Ishikawa (cell line): ENCODE data around the gene RHNO1.

Experiments used
- CEBPB ChIP-seq: IDR thresholded peaks from 2 replicates; pipeline ENCODE4 v1.6.1; 2012
- CREB1 ChIP-seq: IDR thresholded peaks from 2 replicates; pipeline ENCODE4 v1.6.1; 2012; ENCODE audit warnings: low read depth
- EGR1 ChIP-seq: IDR thresholded peaks from 2 replicates; pipeline ENCODE4 v1.6.1; 2012
- EP300 ChIP-seq: IDR thresholded peaks from 2 replicates; pipeline ENCODE4 v1.6.1; 2012; ENCODE audit warnings: borderline replicate concordance
- FOXM1 ChIP-seq: IDR thresholded peaks from 2 replicates; pipeline ENCODE4 v1.6.1; 2012; ENCODE audit warnings: low read depth, borderline replicate concordance
- NFIC ChIP-seq: IDR thresholded peaks from 2 replicates; pipeline ENCODE4 v1.6.1; 2012
- RAD21 ChIP-seq: IDR thresholded peaks from 2 replicates; pipeline ENCODE4 v1.6.1; 2012; ENCODE audit warnings: low read depth
- TAF1 ChIP-seq: IDR thresholded peaks from 2 replicates; pipeline ENCODE4 v1.6.1; 2012; ENCODE audit warnings: low read depth, mild to moderate bottlenecking
- TCF12 ChIP-seq: IDR thresholded peaks from 2 replicates; pipeline ENCODE4 v1.6.1; 2012; ENCODE audit warnings: low read depth
- TEAD4 ChIP-seq: IDR thresholded peaks from 2 replicates; pipeline ENCODE4 v1.6.1; 2012
- USF1 ChIP-seq: IDR thresholded peaks from 2 replicates; pipeline ENCODE4 v1.6.1; 2012
- YY1 ChIP-seq: IDR thresholded peaks from 2 replicates; pipeline ENCODE4 v1.6.1; 2012; ENCODE audit warnings: low read depth
- ZBTB7A ChIP-seq: IDR thresholded peaks from 2 replicates; pipeline ENCODE4 v1.6.1; 2012; ENCODE audit warnings: low read depth
- TF ChIP-seq, protein P1 (sequence below): IDR thresholded peaks from 2 replicates; pipeline ENCODE4 v1.6.1; 2012
- TF ChIP-seq, protein P2 (sequence below): IDR thresholded peaks from 2 replicates; pipeline ENCODE4 v1.6.1; 2012; ENCODE audit warnings: low read depth, mild to moderate bottlenecking

The RHNO1 gene

GRCh38 chr12:2860170-2860569 lies 16.9 kb upstream of the RHNO1 start:
- TF ChIP-seq TCF12 = no peak
- TF ChIP-seq RAD21 = no peak
- no peak for TF ChIP-seq FOXM1
- no peak for TF ChIP-seq CEBPB
- TF ChIP-seq YY1 = no peak
- TF ChIP-seq EP300 = no peak
- TF ChIP-seq, protein P1, sequence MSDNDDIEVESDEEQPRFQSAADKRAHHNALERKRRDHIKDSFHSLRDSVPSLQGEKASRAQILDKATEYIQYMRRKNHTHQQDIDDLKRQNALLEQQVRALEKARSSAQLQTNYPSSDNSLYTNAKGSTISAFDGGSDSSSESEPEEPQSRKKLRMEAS = no peak
- TF ChIP-seq EGR1 = no peak

GRCh38 chr12:2862876-2863275 lies 14.1 kb upstream of the RHNO1 start:
- no peak for TF ChIP-seq ZBTB7A
- TF ChIP-seq TEAD4 = no peak
- no peak for TF ChIP-seq FOXM1
- TF ChIP-seq USF1 = no peak
- TF ChIP-seq YY1 = no peak
- no peak for TF ChIP-seq TAF1
- no peak for TF ChIP-seq NFIC
- TF ChIP-seq CEBPB = no peak
- TF ChIP-seq, protein P2, sequence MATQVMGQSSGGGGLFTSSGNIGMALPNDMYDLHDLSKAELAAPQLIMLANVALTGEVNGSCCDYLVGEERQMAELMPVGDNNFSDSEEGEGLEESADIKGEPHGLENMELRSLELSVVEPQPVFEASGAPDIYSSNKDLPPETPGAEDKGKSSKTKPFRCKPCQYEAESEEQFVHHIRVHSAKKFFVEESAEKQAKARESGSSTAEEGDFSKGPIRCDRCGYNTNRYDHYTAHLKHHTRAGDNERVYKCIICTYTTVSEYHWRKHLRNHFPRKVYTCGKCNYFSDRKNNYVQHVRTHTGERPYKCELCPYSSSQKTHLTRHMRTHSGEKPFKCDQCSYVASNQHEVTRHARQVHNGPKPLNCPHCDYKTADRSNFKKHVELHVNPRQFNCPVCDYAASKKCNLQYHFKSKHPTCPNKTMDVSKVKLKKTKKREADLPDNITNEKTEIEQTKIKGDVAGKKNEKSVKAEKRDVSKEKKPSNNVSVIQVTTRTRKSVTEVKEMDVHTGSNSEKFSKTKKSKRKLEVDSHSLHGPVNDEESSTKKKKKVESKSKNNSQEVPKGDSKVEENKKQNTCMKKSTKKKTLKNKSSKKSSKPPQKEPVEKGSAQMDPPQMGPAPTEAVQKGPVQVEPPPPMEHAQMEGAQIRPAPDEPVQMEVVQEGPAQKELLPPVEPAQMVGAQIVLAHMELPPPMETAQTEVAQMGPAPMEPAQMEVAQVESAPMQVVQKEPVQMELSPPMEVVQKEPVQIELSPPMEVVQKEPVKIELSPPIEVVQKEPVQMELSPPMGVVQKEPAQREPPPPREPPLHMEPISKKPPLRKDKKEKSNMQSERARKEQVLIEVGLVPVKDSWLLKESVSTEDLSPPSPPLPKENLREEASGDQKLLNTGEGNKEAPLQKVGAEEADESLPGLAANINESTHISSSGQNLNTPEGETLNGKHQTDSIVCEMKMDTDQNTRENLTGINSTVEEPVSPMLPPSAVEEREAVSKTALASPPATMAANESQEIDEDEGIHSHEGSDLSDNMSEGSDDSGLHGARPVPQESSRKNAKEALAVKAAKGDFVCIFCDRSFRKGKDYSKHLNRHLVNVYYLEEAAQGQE = no peak
- no peak for TF ChIP-seq RAD21
- TF ChIP-seq, protein P1 = no peak
- no peak for TF ChIP-seq CREB1
- TF ChIP-seq EGR1 = no peak
- TF ChIP-seq TCF12 = no peak
- TF ChIP-seq EP300 = no peak

DNA sequence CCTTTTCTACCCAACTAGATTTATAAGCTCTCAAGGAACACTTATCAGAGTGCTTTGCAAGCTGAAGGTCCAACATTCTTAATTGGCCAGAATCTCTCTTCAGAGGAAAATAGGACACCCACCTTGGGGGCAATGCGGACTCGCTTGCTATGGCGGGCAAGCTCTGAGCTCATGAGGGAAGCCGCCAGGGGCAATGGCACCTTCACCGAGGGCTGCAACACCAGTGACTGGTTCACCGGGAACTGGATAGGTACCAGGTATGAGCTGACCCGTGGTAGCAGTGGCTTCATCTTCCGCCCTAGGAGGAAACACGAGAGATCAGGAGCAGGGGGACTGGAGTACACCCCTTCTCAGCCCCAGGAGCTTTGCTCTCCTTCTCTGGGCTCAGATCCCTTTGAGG lies 12.8 kb upstream of the RHNO1 start:
- TF ChIP-seq, protein P2 = no peak
- TF ChIP-seq, protein P1 = no peak
- TF ChIP-seq ZBTB7A (no peak), USF1 (no peak), YY1 (no peak), TEAD4 (no peak), CREB1 (no peak), EP300 (no peak), TAF1 (no peak), FOXM1 (no peak), TCF12 (no peak), CEBPB (no peak), RAD21 (no peak), NFIC (no peak), EGR1 (no peak)

DNA sequence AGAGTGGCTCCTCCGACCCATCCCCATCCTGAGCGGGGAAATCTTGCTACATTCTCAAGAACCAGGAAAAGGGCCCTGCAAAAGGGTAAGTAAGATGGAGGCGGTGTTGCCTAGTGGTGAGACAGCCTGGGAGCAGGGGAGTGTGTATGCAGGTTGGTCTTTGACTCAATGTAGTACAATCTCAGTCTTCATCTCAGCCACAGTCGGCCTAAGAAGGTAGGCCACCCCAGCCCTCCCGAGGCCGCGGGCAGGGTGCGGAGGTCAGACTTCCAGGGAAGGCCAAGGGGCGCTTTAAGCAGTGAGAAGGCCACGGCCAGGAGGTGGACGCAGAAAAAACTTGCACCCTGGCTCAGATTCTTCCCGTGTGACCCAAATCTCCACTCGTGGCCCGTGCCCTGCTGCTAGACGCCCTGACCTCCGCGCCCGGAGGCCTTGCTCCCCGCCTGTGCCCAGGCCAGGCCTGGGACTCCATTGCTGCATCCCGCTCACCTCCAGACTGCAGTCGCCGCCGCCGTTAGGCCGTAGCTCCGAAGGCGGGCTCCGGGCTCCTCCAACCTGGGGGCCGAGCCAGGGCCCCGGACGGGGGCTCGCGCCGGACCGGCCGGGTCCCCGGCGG lies 484 bp upstream of the RHNO1 start:
- TF ChIP-seq YY1 = 0 out of 2 replicates have a peak, but pooled peaks have one; percentile 20
- TF ChIP-seq EGR1 = no peak
- 0 out of 2 replicates have a peak, but pooled peaks have one; percentile 1 for TF ChIP-seq TEAD4
- TF ChIP-seq TAF1 = peak; percentile 15; the same call in 1 of the 2 replicates

- peak; percentile 80 for TF ChIP-seq CEBPB
- TF ChIP-seq EP300 = no peak
These were observed 1.1 kb downstream of the RHNO1 start for GRCh38 chr12:2877953-2878732.

DNA sequence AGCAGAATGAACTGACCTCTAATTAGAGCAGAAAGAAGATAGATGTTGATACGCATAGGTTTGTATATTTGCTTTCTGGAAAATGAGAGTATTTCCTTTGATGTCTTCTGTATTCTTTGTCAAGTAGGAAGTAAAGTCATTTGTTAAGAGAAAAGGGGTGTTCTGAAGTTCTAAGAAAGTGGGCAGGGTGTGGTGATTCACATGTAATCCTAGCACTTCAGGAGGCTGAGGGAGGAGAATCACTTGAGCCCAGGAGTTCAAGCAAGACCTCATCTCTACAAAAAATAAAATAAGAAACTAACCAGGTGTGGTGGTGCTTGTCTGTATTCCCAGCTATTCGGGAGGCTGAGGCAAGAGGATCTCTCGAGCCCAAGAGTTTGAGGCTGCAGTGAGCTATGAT lies 2.8 kb downstream of the RHNO1 start:
- TF ChIP-seq RAD21 (no peak), TEAD4 (no peak), TCF12 (no peak)
